ENCODE data around the gene MRFAP1L1.

Gene MRFAP1L1

GRCh38 chr4:6684656-6685055 is 25.0 kb downstream of the MRFAP1L1 start:
- H3K27me3 ChIP-seq (replicated peaks), result no peaks in the 10 kb centered on the region
- in situ Hi-C loops (cut with HindIII; ENCODE audit: low pct_ligation_motif_present, low sequenced_read_pairs), result no loop called here

DNA sequence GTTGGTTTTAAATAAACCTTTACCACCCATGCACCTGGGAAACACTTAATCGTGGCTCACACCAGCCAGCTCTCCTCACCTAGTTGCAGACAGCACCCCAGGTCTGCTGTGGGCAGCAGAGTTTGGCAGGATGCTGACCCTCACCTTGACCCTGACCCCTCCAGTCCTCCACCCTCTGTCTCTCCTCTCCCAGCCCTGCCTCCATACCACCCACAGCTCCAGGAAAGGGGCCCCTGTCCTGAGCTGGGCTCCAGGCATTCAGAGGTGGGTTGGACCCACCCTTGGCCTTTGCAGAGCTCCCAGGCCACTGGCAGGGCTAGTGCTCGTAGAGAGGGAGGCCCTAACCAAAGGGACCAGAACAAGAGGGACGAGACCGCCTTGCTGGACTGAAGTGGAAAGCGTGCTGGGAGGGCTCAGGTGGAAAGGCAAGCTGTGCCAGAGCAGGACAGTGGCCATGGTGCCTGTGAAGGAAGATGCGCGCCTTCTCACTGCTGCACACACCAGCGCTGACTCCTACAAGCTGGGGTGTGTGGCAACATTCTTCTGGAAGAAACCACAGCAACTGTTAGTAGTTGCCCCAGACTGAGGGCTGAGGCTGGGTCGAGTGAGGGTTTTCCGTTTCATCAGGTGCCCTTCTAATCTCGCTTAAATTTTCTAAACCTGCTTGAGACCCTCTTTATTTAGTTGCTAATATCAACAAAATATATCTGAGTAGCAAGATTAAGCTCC is 26.6 kb downstream of the MRFAP1L1 start:
- TF ChIP-seq CTCF (IDR thresholded peaks at IDR 0.05; ENCODE audit: low read depth, low read length, missing control alignments), result no peak
- DNase-seq, result no peak
- H3K27ac ChIP-seq, result no peak overlapping the region
- no peaks in the 10 kb centered on the region for H3K27me3 ChIP-seq (replicated peaks)
- in situ Hi-C loops (cut with HindIII; ENCODE audit: low pct_ligation_motif_present, low sequenced_read_pairs), result no loop called here
- no peak overlapping the region for H3K4me3 ChIP-seq (ENCODE audit: low read depth, low read length)
- no peaks in the 10 kb centered on the region for H3K36me3 ChIP-seq (replicated peaks)

More at GRCh38 chr4:6684656-6685055, 25.0 kb downstream of the MRFAP1L1 start:
- Histone ChIP-seq H3K27ac (no peak overlapping the region), H3K4me3 (ENCODE audit: low read depth, low read length) (no peak overlapping the region), H3K36me3 (replicated peaks) (no peaks in the 10 kb centered on the region)
- no peak for TF ChIP-seq CTCF (IDR thresholded peaks at IDR 0.05; ENCODE audit: low read depth, low read length, missing control alignments)
- DNase-seq, result no peak

DNA sequence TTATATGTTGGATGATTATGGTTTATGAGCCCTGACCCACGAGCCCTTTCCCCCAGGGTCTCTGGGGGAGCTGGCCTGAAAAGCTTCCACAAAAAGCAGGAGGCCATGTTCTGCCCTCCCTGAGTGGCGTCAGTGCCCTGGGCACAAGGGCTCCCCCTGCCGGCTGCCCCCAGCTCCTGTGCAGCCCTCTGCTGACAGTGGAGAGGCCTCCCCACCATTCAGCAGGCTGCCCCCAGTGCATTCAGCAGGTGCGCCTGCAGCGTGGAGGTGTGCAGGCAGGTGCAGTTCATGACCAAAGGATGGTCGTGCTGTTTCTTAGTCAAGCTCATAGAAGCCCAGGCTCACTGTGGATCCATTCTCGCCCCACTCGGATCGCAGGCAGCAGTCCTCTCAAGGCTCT is 28.5 kb downstream of the MRFAP1L1 start:
- Histone ChIP-seq H3K27me3 (replicated peaks) (no peaks in the 10 kb centered on the region), H3K27ac (no peak overlapping the region), H3K36me3 (replicated peaks) (peaks cover under 1% of the 10 kb centered on the region), H3K4me3 (ENCODE audit: low read depth, low read length) (no peak overlapping the region)
- DNase-seq, result no peak
- TF ChIP-seq CTCF (IDR thresholded peaks at IDR 0.05; ENCODE audit: low read depth, low read length, missing control alignments), result no peak
- in situ Hi-C loops (cut with HindIII; ENCODE audit: low pct_ligation_motif_present, low sequenced_read_pairs), result no loop called here

- no peak overlapping the region for H3K4me3 ChIP-seq (ENCODE audit: low read depth, low read length)
- peak; percentile 36 for TF ChIP-seq CTCF (IDR thresholded peaks at IDR 0.05; ENCODE audit: low read depth, low read length, missing control alignments)
- in situ Hi-C loops (cut with HindIII; ENCODE audit: low pct_ligation_motif_present, low sequenced_read_pairs), result no loop called here
- no peak overlapping the region for H3K27ac ChIP-seq
- peaks cover 3% of the 10 kb centered on the region for H3K36me3 ChIP-seq (replicated peaks)
- no peaks in the 10 kb centered on the region for H3K27me3 ChIP-seq (replicated peaks)
- no peak for DNase-seq
These were observed 29.2 kb downstream of the MRFAP1L1 start for GRCh38 chr4:6680372-6681034.

GRCh38 chr4:6676722-6677558 is 32.7 kb downstream of the MRFAP1L1 start:
- Histone ChIP-seq H3K36me3 (replicated peaks) (peaks cover 3% of the 10 kb centered on the region), H3K4me3 (ENCODE audit: low read depth, low read length) (no peak overlapping the region), H3K27me3 (replicated peaks) (no peaks in the 10 kb centered on the region), H3K27ac (no peak overlapping the region)
- TF ChIP-seq CTCF (IDR thresholded peaks at IDR 0.05; ENCODE audit: low read depth, low read length, missing control alignments), result no peak
- in situ Hi-C loops (cut with HindIII; ENCODE audit: low pct_ligation_motif_present, low sequenced_read_pairs), result no loop called here
- DNase-seq, result no peak
